Activated naive CD8-positive, alpha-beta T cell treated with anti-CD3 and anti-CD28 coated beads, Interleukin-2, amount 10 ng/mL, durations not matched to agents 7 days and 5 days (primary cell): ENCODE data around the gene TMEM253. TPM values are rescaled to one million over a fixed set of nuclear protein-coding genes. Genes with fewer than 3 reads are reported as not detected.

Experiments
- ATAC-seq: fragments of 150-1000 bp; cut with Tn5 transposase; one replicate; pipeline ENCODE4 v1.10.0; 2021; ENCODE audit warnings: low read depth, moderate library complexity
- POLR2A ChIA-PET: fragments of 350-600 bp; sonication (Branson Sonifier 250); formaldehyde crosslinking; loops from one replicate; lab custom pipeline; 2021; ENCODE audit warnings: antibody characterized with exemption; lab: Charles Lee
- DNase-seq: peaks from one replicate; pipeline ENCODE4 v3.0.0; 2021
- H3K27ac Mint-ChIP-seq: one replicate; pipeline ENCODE4 v1.8.0; 2022; ENCODE audit warnings: mild to moderate bottlenecking, mixed read lengths
- H3K27me3 Mint-ChIP-seq: one replicate; pipeline ENCODE4 v1.8.0; 2022; ENCODE audit warnings: mild to moderate bottlenecking, moderate library complexity, mixed read lengths
- H3K36me3 Mint-ChIP-seq: one replicate; pipeline ENCODE4 v1.8.0; 2021; ENCODE audit warnings: mild to moderate bottlenecking, mixed read lengths
- H3K4me1 Mint-ChIP-seq: one replicate; pipeline ENCODE4 v1.8.0; 2021; ENCODE audit warnings: mixed read lengths
- H3K4me3 Mint-ChIP-seq: one replicate; pipeline ENCODE4 v1.8.0; 2022; ENCODE audit warnings: mild to moderate bottlenecking, moderate library complexity, mixed read lengths
- H3K9me3 Mint-ChIP-seq: one replicate; pipeline ENCODE4 v1.8.0; 2021; ENCODE audit warnings: mixed read lengths
- total RNA-seq, 2 experiments: library from RNA; stranded (reverse); gene quantifications; one replicate each; pipeline ENCODE4 v1.2.3, GENCODE V29; 2021

TMEM253 gene
- total RNA-seq, 2 experiments from 2014 or later: not detected

GRCh38 chr14:21097636-21098075 is 3.2 kb upstream of the TMEM253 start:
- DNase-seq (no peak), ATAC-seq (no peak)
- Mint-ChIP-seq H3K9me3 (no peaks in the 10 kb centered on the region), H3K27me3 (peaks cover 28% of the 10 kb centered on the region), H3K27ac (peak overlapping the region; percentile 26), H3K4me1 (peaks cover 27% of the 10 kb centered on the region), H3K36me3 (no peaks in the 10 kb centered on the region), H3K4me3 (peak overlapping the region; percentile 56)
- POLR2A ChIA-PET: no interaction called here

GRCh38 chr14:21098076-21098891 is 2.6 kb upstream of the TMEM253 start, which contains the start of gene ZNF219:
TSS of gene ZNF219 (minus strand) at chr14:21098655. CDS start at chr14:21093591, 5,064 bp downstream.
- POLR2A ChIA-PET: no interaction called here
- DNase-seq: no peak
- H3K36me3 Mint-ChIP-seq: no peaks in the 10 kb centered on the region
- ATAC-seq: peak; percentile 32
- H3K27me3 Mint-ChIP-seq: peaks cover 28% of the 10 kb centered on the region
- peak within 1 kb of the TSS; percentile 84 for H3K4me3 Mint-ChIP-seq
- H3K9me3 Mint-ChIP-seq: no peaks in the 10 kb centered on the region
- H3K4me1 Mint-ChIP-seq: peaks cover 29% of the 10 kb centered on the region
- H3K27ac Mint-ChIP-seq: peak within 1 kb of the TSS; percentile 55

GRCh38 chr14:21098892-21099595 is 1.8 kb upstream of the TMEM253 start:
- POLR2A ChIA-PET: no interaction called here
- peaks cover 28% of the 10 kb centered on the region for H3K27me3 Mint-ChIP-seq
- H3K4me1 Mint-ChIP-seq: peaks cover 31% of the 10 kb centered on the region
- ATAC-seq (no peak), DNase-seq (no peak)
- H3K27ac Mint-ChIP-seq: peak overlapping the region; percentile 55
- H3K4me3 Mint-ChIP-seq: peak overlapping the region; percentile 84
- H3K9me3 Mint-ChIP-seq: no peaks in the 10 kb centered on the region
- H3K36me3 Mint-ChIP-seq: no peaks in the 10 kb centered on the region

GRCh38 chr14:21099596-21099985 is 1.3 kb upstream of the TMEM253 start:
- Mint-ChIP-seq H3K4me3 (peak overlapping the region; percentile 84), H3K4me1 (peaks cover 32% of the 10 kb centered on the region), H3K36me3 (no peaks in the 10 kb centered on the region), H3K27me3 (peaks cover 25% of the 10 kb centered on the region), H3K27ac (no peak overlapping the region), H3K9me3 (no peaks in the 10 kb centered on the region)
- POLR2A ChIA-PET: no interaction called here
- DNase-seq: no peak
- ATAC-seq: no peak

GRCh38 chr14:21101802-21102413 is 1.0 kb downstream of the TMEM253 start:
- H3K36me3 Mint-ChIP-seq: no peaks in the 10 kb centered on the region
- POLR2A ChIA-PET: interaction anchor here (1.3 kb wide), 1 partner anchor 34 kb away, joined by 4 read pairs; no protein-coding TSS in a partner anchor
- ATAC-seq (no peak), DNase-seq (no peak)
- no peaks in the 10 kb centered on the region for H3K9me3 Mint-ChIP-seq
- peaks cover 39% of the 10 kb centered on the region for H3K4me1 Mint-ChIP-seq
- peaks cover 21% of the 10 kb centered on the region for H3K27me3 Mint-ChIP-seq
- H3K27ac Mint-ChIP-seq: peak overlapping the region; percentile 4
- peak overlapping the region; percentile 94 for H3K4me3 Mint-ChIP-seq

GRCh38 chr14:21102521-21103410 is 1.9 kb downstream of the TMEM253 start:
- H3K9me3 Mint-ChIP-seq: no peaks in the 10 kb centered on the region
- peaks cover 15% of the 10 kb centered on the region for H3K27me3 Mint-ChIP-seq
- DNase-seq (no peak), ATAC-seq (no peak)
- POLR2A ChIA-PET: interaction anchor here (1.0 to 3.0 kb wide), 7 partner anchors 10 to 35 kb away, joined by 3 to 18 read pairs (median 9); partner anchors contain the start of gene ARHGEF40
- peak overlapping the region; percentile 94 for H3K4me3 Mint-ChIP-seq
- no peaks in the 10 kb centered on the region for H3K36me3 Mint-ChIP-seq
- H3K27ac Mint-ChIP-seq: peak overlapping the region; percentile 84
- peaks cover 40% of the 10 kb centered on the region for H3K4me1 Mint-ChIP-seq

GRCh38 chr14:21103411-21103709 is 2.5 kb downstream of the TMEM253 start:
- peak overlapping the region; percentile 84 for H3K27ac Mint-ChIP-seq
- DNase-seq (no peak), ATAC-seq (peak; percentile 0)
- no peaks in the 10 kb centered on the region for H3K36me3 Mint-ChIP-seq
- peaks cover 40% of the 10 kb centered on the region for H3K4me1 Mint-ChIP-seq
- H3K9me3 Mint-ChIP-seq: no peaks in the 10 kb centered on the region
- H3K4me3 Mint-ChIP-seq: peak overlapping the region; percentile 94
- POLR2A ChIA-PET: interaction anchor here (1.0 to 3.0 kb wide), 6 partner anchors 11 to 36 kb away, joined by 3 to 18 read pairs (median 10); partner anchors contain the start of gene ARHGEF40
- peaks cover 15% of the 10 kb centered on the region for H3K27me3 Mint-ChIP-seq

GRCh38 chr14:21103710-21104447 is 3.0 kb downstream of the TMEM253 start:
- POLR2A ChIA-PET: interaction anchor here (0.9 to 3.0 kb wide), 9 partner anchors 8 to 89 kb away, joined by 3 to 18 read pairs (median 6); partner anchors contain the start of gene ARHGEF40
- Mint-ChIP-seq H3K27me3 (peaks cover 11% of the 10 kb centered on the region), H3K36me3 (no peaks in the 10 kb centered on the region), H3K9me3 (no peaks in the 10 kb centered on the region), H3K27ac (peak overlapping the region; percentile 84), H3K4me1 (peaks cover 38% of the 10 kb centered on the region), H3K4me3 (peak overlapping the region; percentile 94)
- DNase-seq: peak; percentile 95
- ATAC-seq: peak; percentile 91

GRCh38 chr14:21104448-21105060 is 3.7 kb downstream of the TMEM253 start:
- ATAC-seq: peak; percentile 41
- DNase-seq: peak; percentile 71
- POLR2A ChIA-PET: interaction anchor here (0.5 to 3.0 kb wide), 8 partner anchors 9 to 89 kb away, joined by 3 to 18 read pairs (median 8); partner anchors contain the start of gene ARHGEF40
- peak overlapping the region; percentile 94 for H3K4me3 Mint-ChIP-seq
- no peaks in the 10 kb centered on the region for H3K9me3 Mint-ChIP-seq
- peak overlapping the region; percentile 84 for H3K27ac Mint-ChIP-seq
- peaks cover 31% of the 10 kb centered on the region for H3K4me1 Mint-ChIP-seq
- no peaks in the 10 kb centered on the region for H3K36me3 Mint-ChIP-seq
- peaks cover 4% of the 10 kb centered on the region for H3K27me3 Mint-ChIP-seq

GRCh38 chr14:21105095-21105494 is 4.2 kb downstream of the TMEM253 start:
- POLR2A ChIA-PET: interaction anchor here (0.5 to 3.0 kb wide), 8 partner anchors 9 to 90 kb away, joined by 3 to 18 read pairs (median 8); partner anchors contain the start of gene ARHGEF40
- no peaks in the 10 kb centered on the region for H3K9me3 Mint-ChIP-seq
- ATAC-seq: no peak

GRCh38 chr14:21106176-21106497 is 5.3 kb downstream of the TMEM253 start:
- no peak for DNase-seq
- Mint-ChIP-seq H3K27ac (no peak overlapping the region), H3K9me3 (no peaks in the 10 kb centered on the region), H3K4me3 (no peak overlapping the region), H3K36me3 (no peaks in the 10 kb centered on the region), H3K27me3 (peaks cover 5% of the 10 kb centered on the region), H3K4me1 (peaks cover 24% of the 10 kb centered on the region)
- no peak for ATAC-seq
- POLR2A ChIA-PET: no interaction called here

More at GRCh38 chr14:21105095-21105494, 4.2 kb downstream of the TMEM253 start:
- Mint-ChIP-seq H3K4me3 (no peak overlapping the region), H3K27ac (no peak overlapping the region), H3K4me1 (peaks cover 28% of the 10 kb centered on the region), H3K36me3 (no peaks in the 10 kb centered on the region), H3K27me3 (peaks cover 4% of the 10 kb centered on the region)
- DNase-seq: no peak
